Measurements from ENCODE around the gene PCSK5.

- TF ChIP-seq CTCF (conservative IDR thresholded peaks at IDR 0.05; ENCODE audit: low read depth, low read length): no peak
- no peak for TF ChIP-seq EZH2 (IDR thresholded peaks at IDR 0.05; ENCODE audit: borderline replicate concordance, low read depth, low read length, poor library complexity, severe bottlenecking)
Observed at GRCh38 chr9:76027861-76028260, 137.4 kb downstream of the PCSK5 start.

All from A673 (cell line).